ENCODE measurements around the gene SOX6. TPM values are rescaled to one million over a fixed set of nuclear protein-coding genes. Genes with fewer than 3 reads are reported as not detected.

SOX6 gene
- total and polyA plus RNA-seq, 7 donors: 0.61 to 47.6 (median 14.6) TPM

DNA sequence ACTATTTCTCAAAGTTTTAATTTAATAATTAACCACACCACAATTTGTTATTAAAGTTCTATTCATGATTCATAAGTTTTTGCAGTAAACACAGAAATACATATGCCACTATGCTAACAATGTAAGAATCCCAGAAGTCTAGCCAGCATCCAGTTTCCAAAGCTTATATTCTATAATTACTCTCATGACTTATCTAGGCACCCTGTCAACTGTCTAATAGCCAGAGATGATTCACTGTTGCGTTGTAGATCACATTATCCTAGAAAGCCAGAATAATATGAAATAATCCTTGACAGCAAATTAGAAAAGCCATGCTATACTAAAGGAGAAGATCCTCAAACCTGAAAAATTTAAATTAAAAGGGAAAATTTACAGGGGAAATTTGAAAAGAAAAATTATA is 141.0 kb downstream of the SOX6 start:
- Histone ChIP-seq H3K27ac (peak overlapping the region; percentile 2), H3K36me3 (ENCODE audit: insufficient read depth in 1 of 2, low read depth in 1 of 2) (no peaks in the 10 kb centered on the region), H3K9me3 (no peaks in the 10 kb centered on the region), H3K4me3 (no peak overlapping the region), H3K4me1 (peaks cover 17% of the 10 kb centered on the region), H3K27me3 (ENCODE audit: insufficient read depth in 3 of 3, low read length in 2 of 3) (no peaks in the 10 kb centered on the region)
- ATAC-seq (peak; percentile 82 to 97 (median 92)), DNase-seq (no peak)
- WGBS, 3 donors: 24 to 32% (median 30%) methylated on average over 1 of the region's 1 CpG
- intact Hi-C loops (cut with DNase I): no loop called here
- TF ChIP-seq CTCF (IDR thresholded peaks at IDR 0.05): no peak

GRCh38 chr11:16211407-16211806 is 144.9 kb downstream of the SOX6 start:
- Histone ChIP-seq H3K36me3 (ENCODE audit: insufficient read depth in 1 of 2, low read depth in 1 of 2) (no peaks in the 10 kb centered on the region), H3K4me1 (peaks cover 17% of the 10 kb centered on the region), H3K4me3 (no peak overlapping the region), H3K27me3 (ENCODE audit: insufficient read depth in 3 of 3, low read length in 2 of 3) (no peaks in the 10 kb centered on the region), H3K27ac (no peak overlapping the region), H3K9me3 (no peaks in the 10 kb centered on the region)
- TF ChIP-seq CTCF (IDR thresholded peaks at IDR 0.05): no peak
- DNase-seq: no peak
- intact Hi-C loops (cut with DNase I): no loop called here
- no peak for ATAC-seq

GRCh38 chr11:16204261-16204660 is 152.1 kb downstream of the SOX6 start:
- ATAC-seq: no peak
- H3K27me3 ChIP-seq (ENCODE audit: insufficient read depth in 3 of 3, low read length in 2 of 3): no peaks in the 10 kb centered on the region
- no peaks in the 10 kb centered on the region for H3K36me3 ChIP-seq (ENCODE audit: insufficient read depth in 1 of 2, low read depth in 1 of 2)
- no peak overlapping the region for H3K4me3 ChIP-seq
- no peak for TF ChIP-seq CTCF (IDR thresholded peaks at IDR 0.05)
- no peaks in the 10 kb centered on the region for H3K9me3 ChIP-seq
- peaks cover 17% of the 10 kb centered on the region for H3K4me1 ChIP-seq
- WGBS, 3 donors: 79 to 91% (median 79%) methylated on average over 3 of the region's 3 CpGs
- no peak for DNase-seq
- intact Hi-C loops (cut with DNase I): no loop called here
- H3K27ac ChIP-seq: no peak overlapping the region

DNA sequence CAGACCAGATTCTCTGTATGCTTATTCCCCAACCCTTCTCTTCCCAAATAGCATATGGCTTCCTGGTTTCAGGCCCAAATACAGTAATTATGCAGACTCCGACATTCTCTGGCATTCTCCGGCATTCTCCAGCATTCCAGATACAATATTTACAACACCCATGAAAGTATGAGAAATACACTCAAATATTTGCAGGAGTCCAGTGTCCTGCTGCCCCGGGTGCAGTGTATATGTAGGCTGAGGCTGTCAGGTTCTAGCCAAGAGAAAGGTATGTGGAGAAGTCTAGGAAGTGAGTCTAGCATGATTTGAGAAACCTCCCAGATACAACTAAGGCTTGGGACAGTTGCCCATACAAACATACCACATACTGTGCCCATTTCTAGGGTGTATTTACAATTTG is 160.7 kb downstream of the SOX6 start:
- intact Hi-C loops (cut with DNase I): no loop called here
- Histone ChIP-seq H3K27ac (peak overlapping the region; percentile 54), H3K4me1 (peaks cover 59% of the 10 kb centered on the region), H3K4me3 (no peak overlapping the region), H3K9me3 (no peaks in the 10 kb centered on the region), H3K27me3 (ENCODE audit: insufficient read depth in 3 of 3, low read length in 2 of 3) (no peaks in the 10 kb centered on the region), H3K36me3 (ENCODE audit: insufficient read depth in 1 of 2, low read depth in 1 of 2) (no peaks in the 10 kb centered on the region)
- DNase-seq (no peak), ATAC-seq (no peak)
- no peak for TF ChIP-seq CTCF (IDR thresholded peaks at IDR 0.05)
- WGBS, 3 donors: 55 to 69% (median 66%) methylated on average over 3 of the region's 3 CpGs

GRCh38 chr11:16194566-16194965 is 161.8 kb downstream of the SOX6 start:
- no peaks in the 10 kb centered on the region for H3K36me3 ChIP-seq (ENCODE audit: insufficient read depth in 1 of 2, low read depth in 1 of 2)
- peak overlapping the region; percentile 54 for H3K27ac ChIP-seq
- ATAC-seq (peak; percentile 55 to 89 (median 82)), DNase-seq (no peak)
- intact Hi-C loops (cut with DNase I): no loop called here
- peaks cover 48% of the 10 kb centered on the region for H3K4me1 ChIP-seq
- TF ChIP-seq CTCF (IDR thresholded peaks at IDR 0.05): no peak
- no peaks in the 10 kb centered on the region for H3K27me3 ChIP-seq (ENCODE audit: insufficient read depth in 3 of 3, low read length in 2 of 3)
- 2 to 11% (median 4%) methylated on average over 2 of the region's 2 CpGs for WGBS, 3 donors
- no peak overlapping the region for H3K4me3 ChIP-seq
- no peaks in the 10 kb centered on the region for H3K9me3 ChIP-seq

Measured in psoas muscle (tissue), 8 donors.